Left renal cortex interstitium (tissue), 4 donors: ENCODE data around the gene CBFA2T2. TPM values are rescaled to one million over a fixed set of nuclear protein-coding genes. Genes with fewer than 3 reads are reported as not detected.
"Not testable (repeated sequence)": the region's sequence is repeated elsewhere in the genome, so short reads cannot be mapped to it uniquely, and the experiment has no call there.

Experiments used
- DNase-seq, 4 donors: peaks; one replicate each; pipeline ENCODE4 v3.0.0-alpha.2; 2013; ENCODE audit warnings: low read depth in 4 of 4, low spot score in 2 of 4, missing footprints in 1 of 4
- polyA plus RNA-seq, 4 donors: library from polyadenylated mRNA; unstranded; fragments of 120-200 nt; gene quantifications; one replicate each; pipeline ENCODE4 v1.2.1, GENCODE V29; 2013; ENCODE audit not compliant: insufficient read length in 4 of 4

The CBFA2T2 gene
- polyA plus RNA-seq, 4 donors, result 20.6 to 36.3 (median 28.4) TPM

DNA sequence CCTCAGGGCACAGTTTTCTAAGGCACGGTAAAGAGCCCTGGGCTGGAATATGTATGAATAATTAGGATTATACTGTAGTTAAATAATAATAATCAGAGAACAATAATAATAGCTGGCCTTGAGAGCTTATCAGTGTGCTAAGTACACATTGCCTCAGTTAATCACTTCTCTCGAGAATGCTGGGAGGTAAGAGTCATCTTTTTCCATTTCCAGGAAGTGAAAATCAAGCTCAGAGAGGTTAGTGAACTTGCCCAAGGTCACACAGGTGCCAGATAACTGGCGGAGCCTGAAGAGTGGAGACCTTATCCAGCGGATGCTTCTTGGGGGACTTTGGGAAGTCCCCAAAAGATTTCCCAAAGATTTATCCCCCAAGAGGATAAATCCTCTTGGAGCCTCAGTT lies 19.4 kb upstream of the CBFA2T2 start:
- DNase-seq, result no peak

DNA sequence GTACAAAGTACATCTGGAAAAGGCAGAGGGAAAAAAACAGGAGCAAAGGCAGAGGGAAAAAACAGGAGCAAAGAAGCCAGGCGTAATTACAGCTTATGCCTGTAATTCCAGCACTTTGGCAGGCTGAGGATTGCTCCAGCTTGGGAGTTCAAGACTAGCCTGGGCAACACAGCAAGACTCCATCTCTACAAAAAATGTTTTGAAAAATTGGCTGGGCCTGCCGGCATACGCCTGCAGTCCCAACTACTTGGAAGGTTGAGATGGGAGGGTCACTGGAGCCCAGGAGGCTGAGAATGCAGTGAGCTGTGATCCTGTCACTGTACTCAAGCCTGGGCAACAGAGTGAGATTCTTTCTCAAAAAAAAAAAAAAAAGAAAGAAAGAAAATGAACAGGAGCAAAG lies 19.0 kb upstream of the CBFA2T2 start:
- no peak for DNase-seq

DNA sequence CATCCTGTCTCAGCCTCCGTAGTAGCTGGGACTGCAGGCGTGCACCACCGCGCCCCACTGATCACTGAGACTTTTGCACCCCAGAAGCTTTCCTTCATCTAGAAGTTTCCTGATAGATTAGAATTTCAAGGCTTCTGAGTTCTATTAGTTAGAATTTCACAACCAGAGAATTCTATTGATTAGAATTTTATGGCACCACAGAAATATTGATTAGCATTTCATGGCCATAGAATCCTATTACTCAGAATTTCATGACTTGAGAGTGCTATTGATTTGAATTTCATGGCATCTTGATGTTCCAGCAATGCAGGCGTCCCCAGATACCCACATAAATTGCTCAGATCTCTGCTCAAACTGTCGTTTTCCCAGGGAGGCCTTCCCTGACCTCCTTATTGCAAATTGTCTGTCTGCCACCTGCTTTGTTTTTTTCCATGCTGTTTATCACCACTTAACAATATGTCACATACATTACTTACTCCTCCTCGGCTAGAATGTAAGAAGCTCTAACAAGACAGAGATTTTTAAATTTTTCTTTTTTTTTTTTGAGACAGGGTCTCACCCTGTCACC lies 16.9 kb upstream of the CBFA2T2 start:
- no peak for DNase-seq

DNA sequence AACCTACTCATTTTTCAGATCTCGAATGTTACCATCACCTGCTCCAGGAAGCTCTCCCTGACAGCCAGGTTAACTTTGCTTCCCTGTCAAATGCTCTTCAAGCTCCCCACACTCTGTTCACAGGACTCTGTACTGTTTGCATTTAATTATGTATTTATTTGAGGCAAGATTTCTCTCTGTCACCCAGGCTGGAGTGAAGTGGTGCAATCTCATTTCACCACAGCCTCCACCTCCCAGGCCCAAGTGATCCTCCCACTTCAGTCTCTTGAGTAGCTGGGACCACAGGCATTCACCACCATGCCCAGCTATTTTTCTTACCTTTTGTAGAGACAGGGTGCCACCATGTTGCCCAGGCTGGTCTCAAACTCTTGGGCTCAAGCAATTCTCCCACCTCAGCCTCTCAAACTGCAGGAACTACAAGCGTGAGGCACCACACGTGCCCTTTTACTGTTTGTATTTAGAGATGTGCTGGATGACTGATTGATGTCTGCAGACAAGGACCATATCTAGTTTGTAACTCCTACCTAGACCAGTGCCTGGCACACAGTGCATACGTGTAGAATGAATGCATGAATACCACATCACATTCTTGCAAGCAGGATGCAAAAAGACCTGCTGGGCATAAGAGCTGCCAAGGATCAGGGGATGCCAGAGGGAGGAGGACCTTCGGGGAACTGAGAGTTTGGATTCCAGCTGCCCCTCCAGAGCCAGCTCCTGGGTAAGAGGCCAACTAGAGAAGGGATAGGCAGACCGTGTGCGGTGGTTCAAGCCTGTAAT lies 15.6 kb upstream of the CBFA2T2 start:
- no peak for DNase-seq

DNA sequence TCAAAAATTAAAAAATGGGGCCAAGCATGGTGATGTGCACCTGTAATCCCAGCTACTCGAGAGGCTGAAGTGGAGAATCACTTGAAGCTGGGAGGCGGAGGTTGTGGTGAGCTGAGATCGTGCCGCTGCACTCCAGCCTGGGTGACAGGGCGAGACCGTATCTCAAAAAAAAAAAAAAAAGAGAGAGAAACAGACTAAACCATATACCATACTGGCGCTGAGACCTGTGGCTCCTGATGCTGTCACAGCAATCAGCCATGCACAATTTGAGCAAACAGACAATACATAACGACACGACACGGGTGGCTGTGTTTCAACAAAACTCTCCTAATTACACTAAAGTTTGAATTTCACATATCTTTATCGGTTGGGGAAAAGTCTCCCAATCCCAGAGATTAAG lies 14.9 kb upstream of the CBFA2T2 start:
- DNase-seq, result no peak

DNA sequence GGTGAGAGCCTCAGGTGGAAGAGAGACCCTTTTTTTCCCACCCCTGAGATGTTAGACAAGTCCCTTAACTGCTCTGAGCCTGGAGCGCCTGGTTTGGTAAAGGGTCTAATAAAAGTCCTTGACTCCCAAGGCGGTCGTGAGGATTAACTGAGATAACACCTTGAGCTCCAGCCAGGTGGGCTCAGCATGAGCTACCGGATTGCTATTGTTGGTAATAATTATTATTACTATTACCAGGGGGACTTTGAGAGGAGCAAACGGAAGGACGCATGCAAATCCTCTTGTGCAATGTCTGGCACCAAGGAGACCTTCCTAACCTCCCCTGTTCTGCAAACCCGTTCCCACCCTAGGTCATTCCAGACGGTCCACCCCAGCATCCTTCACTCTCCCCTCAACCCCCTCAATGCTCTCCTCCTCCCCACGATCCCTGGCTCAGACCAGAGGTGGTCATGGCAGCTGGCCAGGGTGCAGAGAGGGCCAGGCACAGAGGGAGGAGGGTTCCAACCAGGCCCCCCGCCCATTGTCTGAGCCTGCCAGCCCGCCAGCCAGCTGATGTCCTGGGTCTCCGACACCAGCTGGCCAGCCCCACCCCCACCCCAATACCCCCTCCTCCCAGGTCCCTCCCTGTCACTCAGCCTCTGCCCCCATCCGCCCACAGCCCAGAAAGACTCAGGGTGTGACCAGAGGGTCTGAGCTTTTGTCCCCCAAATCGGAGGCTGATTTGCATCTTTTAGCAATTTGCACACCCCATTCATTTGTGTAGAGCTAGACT lies 14.3 kb upstream of the CBFA2T2 start:
- DNase-seq, result no peak

DNA sequence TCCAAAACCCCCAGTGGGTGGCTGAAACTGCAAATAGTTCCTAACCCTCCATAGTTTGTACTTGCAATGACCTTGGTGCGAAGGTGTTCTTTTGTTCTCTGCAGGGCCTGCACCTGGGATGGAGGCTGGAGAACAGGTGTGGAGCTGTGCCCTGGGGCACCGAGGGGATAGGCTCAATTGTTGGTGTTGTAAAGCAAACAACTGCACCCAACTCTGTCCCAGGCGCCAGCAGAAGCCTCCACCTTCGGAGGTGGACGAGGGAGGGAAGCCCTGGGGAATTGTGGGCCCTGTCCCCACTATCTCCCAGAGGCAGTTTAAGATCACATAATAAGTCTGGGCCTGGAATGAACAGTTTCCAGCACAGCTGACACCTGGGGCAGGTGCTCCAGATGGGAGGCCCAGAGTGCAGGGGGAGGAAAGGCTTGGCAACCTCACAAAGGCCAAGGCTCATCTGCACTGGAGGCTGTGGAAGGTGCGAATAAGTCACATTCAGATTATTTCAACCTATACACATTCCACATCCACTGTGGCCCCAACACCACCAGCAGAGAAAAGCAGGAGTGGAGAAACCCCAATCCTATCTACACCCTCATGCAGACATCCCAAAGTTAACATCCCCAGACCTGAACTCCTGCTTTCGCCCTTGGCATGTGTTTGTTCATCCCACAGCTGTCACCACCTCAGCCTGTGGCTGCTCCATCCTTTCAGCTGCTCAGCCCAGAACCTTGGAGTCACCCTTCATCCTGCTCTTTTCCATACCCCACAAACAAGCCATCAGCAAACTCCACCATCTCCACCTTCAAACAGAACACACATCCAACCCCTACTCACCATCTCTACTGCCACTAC lies 12.3 kb upstream of the CBFA2T2 start:
- no peak for DNase-seq

DNA sequence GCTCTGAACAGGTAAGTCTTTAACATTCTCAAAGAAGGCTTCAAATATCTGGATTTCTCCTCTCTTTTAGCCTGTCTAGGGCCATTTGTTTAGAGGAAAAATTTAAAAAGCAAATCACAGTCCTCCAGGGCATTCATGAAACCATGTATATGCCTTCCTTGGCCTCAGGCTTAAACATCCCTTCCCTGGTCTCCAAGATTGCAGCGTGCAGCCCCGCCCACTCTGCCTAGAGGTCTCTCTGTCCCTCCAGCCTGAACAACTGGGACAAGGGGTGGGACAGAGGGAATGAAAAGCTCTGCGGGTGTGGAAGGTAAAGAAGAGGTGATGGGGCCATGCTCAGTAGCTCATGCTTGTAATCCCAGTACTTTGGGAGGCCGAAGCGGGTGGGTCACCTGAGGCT lies 9.8 kb upstream of the CBFA2T2 start:
- no peak for DNase-seq

DNA sequence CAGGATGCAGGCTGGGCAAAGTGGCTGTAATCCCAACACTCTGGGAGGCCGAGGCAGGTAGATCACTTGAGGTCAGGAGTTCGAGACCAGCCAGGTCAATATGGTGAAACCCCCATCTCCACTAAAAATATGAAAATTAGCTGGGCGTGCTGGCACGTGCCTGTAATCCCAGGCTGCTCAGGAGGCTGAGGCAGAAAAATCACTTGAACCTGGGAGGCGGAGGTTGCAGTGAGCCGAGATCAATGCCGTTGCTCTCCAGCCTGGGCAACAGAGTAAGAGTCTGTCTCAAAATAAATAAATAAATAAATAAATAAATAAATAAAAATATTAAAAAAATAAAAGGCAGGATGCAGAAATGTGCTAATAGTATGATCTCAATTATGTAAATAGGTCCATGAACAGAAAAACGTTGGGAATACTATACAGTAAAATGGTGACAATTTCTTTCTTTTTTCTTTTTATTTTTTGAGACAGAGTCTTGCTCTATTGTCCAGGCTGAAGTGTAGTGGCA lies 8.4 kb upstream of the CBFA2T2 start:
- no peak for DNase-seq

DNA sequence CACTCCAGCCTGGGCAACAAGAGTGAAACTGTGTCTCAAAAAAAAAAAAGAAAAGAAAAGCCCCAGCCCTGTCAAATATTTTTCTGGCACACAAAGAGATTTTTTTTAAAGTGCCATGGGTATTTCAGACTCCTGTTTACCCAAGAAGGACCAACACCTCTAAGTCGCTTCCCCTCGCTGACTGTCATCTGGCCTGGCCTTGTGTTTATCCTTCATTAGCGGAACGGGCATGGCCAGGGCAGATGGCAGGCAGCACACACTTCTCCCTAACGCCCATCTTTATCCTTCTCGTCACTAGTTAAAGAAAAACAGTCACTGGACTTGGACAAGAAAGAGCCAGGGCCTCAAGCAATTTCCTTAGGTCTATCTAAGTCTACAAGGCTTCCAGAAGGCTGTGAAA lies 7.3 kb upstream of the CBFA2T2 start:
- no peak for DNase-seq

DNA sequence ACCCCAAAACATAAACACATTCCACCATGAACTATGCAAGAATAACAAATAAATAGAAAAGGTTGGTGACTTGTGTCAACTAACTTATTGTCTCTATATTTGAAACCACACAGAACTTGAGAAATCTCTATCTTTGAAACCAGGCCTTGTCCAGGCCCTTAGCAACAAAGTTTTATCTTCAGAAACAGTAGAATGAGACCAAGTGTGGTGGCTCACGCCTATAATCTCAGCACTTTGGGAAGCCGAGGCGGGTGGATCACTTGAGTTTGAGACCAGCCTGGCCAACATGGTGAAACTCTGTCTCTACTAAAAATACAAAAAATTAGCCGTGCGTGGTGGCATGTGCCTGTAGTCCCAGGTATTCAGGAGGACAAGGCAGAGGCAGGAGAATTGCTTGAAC lies 6.7 kb upstream of the CBFA2T2 start:
- not testable (repeated sequence) for DNase-seq

DNA sequence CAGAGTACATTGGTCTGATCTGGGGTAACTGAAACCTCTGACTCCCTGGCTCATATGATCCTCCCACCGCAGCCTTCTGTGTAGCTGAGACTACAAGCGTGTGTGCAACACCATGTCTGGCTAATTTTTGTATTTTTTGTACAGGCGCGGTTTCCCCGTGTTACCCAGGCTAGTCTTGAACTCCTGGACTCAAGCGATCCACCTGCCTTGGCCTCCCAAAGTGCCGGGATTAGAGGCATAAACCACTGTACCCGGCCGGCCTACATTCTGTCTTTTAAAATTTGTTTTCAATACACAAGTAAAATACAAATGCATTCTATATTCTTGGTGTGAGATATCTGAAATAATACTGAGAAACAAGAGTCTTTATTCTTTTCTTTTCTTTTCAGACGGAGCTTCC lies 1.7 kb upstream of the CBFA2T2 start:
- DNase-seq, result no peak

DNA sequence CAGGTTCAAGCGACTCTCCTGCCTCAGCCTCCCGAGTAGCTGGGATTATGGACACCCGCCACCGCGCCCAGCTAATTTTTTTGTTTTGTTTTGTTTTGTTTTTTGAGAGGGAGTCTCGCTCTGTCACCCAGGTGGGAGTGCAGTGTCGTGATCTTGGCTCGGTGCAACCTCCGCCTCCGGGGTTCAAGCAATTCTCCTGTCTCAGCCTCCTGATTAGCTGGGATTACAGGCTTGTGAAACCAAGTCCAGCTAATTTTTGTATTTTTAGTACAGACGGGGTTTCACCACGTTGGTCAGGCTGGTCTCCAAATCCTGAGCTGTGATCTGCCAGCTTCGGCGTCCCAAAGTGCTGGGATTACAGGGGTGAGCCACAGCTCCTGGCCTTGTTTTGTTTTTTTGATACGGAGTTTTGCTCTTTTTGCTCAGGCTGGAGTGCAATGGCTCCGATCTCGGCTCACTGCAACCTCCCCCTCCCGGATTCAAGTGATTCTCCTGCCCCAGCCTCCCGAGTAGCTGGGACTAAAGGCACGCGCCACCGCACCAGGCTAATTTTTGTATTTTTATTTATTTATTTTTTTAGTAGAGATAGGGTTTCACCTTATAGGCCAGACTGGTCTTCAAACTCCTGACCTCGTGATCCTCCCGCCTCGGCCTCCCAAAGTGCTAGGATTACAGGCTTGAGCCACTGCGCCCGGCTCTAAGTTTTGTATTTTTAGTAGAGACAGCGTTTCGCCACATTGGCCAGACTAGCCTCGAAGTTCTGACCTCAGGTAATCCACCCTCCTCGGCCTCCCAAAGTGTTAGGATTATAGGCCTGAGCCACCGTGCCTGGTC lies 1.0 kb upstream of the CBFA2T2 start:
- not testable (repeated sequence) for DNase-seq

DNA sequence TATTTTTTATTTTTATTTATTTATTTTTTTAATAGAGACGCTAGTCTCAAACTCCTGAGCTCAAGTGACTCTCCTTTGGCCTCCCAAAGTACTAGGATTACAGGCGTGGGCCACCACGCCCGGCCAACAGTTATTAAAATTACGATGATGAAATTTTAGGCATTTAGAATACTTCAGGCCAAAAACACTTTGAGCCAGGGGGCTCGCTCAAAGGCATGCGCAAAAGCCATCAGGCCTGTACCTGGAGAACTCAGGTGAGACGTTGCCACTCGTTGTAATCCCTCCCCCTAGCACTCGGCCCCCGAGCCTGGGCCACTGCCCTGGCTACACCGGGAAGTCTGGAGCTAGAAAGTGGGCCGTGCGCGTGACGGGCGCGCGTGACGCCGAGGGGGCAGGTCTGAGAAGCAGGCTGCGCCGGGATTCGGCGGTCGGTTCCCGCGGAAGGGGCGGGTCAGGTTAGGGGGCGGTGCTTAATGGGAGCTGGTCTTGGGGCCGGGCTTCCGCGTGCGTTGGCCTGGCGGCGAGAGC lies 337 bp upstream of the CBFA2T2 start:
- DNase-seq, result peak; percentile 63 to 96 (median 88)

DNA sequence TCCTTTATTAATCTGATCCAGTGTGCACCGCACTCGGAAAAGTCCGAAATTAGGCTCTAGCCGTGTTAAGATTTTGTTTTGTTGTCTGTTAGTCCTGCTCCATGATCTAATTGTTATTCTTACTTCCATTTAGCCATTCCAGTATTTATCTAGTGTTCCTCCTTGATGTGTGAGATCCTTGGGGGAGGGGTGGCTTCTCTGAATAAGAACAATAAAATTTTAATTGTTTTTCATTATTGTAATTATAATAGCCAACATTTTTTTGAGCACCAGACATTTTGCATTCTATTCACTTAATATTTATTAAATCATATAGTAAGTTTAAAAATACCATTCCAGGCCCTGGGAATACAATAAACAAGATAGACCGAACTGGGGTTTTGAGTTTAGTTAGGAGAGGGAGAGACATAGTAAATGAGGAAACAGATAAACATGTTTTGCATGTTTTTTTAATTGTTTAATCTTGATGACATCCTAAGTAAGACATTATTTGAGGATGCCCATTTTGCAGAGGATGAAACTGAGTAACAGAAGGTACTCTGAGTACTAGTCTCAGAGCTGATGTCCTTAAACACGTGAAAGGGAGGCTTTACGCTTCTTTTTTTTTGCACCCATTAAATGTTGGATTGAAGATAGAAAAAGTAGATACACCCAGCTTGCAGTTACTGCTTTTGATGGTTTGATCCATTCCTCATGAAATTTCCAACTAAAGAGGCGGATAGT lies 1.2 kb downstream of the CBFA2T2 start:
- no peak for DNase-seq

DNA sequence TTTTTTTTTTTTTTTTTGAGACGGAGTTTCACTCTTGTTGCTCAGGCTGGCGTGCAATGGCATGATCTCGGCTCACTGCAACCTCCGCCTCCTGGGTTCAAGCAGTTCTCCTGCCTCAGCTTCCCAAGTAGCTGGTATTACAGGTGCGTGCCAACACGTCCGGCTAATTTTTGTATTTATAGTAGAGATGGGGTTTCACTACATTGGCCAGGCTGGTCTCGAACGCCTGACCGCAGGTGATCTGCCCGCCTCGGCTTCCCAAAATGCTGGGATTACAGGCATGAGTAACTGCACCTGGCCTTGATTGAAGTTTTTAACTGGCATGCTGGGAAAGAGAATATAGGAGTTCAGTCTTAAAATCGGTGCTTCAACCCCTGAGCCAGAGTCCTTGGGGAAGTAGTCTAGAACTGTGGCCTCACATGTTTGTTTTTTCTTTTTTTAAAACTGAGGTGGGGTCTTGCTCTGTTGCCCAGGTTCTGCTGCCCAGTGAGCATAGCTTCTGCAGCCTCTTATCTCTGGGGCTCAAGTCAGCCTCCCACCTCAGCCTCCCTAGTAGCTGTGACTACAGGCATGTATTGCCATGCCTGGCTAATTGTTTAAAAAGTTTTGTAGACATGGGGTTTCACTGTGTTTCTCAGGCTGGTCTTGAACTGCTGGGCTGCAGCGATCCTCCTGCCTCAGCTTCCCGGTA lies 3.3 kb downstream of the CBFA2T2 start:
- no peak for DNase-seq

DNA sequence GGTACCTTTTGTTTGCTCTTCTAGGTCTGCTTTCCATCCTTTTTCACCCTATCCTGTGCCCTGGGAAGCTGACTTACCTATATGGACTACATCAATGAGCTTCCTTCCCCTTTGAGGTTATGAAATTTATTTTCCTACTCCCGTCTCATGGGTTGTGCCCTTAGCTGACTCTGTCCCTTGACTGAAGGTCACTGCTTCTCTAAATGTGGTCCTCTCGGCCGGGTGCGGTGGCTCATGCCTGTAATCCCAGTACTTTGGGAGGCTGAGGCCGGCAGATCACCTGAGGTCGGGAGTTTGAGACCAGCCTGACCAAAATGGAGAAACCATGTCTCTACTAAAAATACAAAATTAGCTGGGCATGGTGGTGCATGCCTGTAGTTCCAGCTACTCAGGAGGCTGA lies 6.9 kb downstream of the CBFA2T2 start:
- not testable (repeated sequence) for DNase-seq

DNA sequence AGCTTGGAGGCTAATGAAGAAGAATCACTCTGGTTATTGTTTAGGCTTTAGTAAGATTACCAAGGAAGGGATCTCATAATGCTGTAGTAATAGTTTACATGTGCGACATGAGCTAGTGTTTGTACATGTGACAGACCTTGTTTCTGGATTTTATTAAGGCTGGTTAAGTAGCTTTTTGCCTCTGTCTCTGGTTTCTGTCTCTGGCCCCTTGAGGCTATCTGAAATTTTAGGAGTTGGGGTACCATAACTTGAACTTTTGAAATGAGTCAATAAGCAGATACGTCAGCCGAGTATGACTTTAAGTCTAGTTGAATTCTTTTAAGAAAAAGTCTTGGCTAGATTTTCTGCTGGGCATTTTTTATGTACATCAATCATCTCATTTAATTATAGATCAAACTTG lies 9.5 kb downstream of the CBFA2T2 start:
- no peak for DNase-seq
